ENCODE data around the gene CHRNB2. TPM values are rescaled to one million over a fixed set of nuclear protein-coding genes. Genes with fewer than 3 reads are reported as not detected.

CHRNB2 gene
- polyA plus RNA-seq, 1 donor (not counting 4 experiments of a cell fraction or from before 2014, with no cell fraction given) = 0.09 TPM

- Histone ChIP-seq H3K36me3 (ENCODE audit: control insufficient read depth in 2 of 2, extremely low read depth in 1 of 2, insufficient read depth in 2 of 2, low read length in 2 of 2) (peaks cover 12 to 23% of the 10 kb centered on the region in 2 experiments), H3K9ac (ENCODE audit: control insufficient read depth, extremely low read depth, insufficient read depth, low read length) (no peak overlapping the region), H3K4me3 (ENCODE audit: control insufficient read depth in 2 of 3, extremely low read depth in 1 of 3, insufficient read depth in 2 of 3, low read depth in 1 of 3, low read length in 3 of 3) (no peak overlapping the region), H3K4me2 (ENCODE audit: control insufficient read depth, extremely low read depth, insufficient read depth, low read depth, low read length) (no peak overlapping the region), H3K4me1 (ENCODE audit: control insufficient read depth, extremely low read depth, insufficient read depth, low read length) (no peaks in the 10 kb centered on the region), H2AFZ (ENCODE audit: control insufficient read depth, low read length) (no peak overlapping the region), H3K9me3 (ENCODE audit: control insufficient read depth, low read depth, low read length) (no peaks in the 10 kb centered on the region), H3K27me3 (ENCODE audit: control insufficient read depth, extremely low read depth, insufficient read depth, low read length) (no peaks in the 10 kb centered on the region), H3K79me2 (ENCODE audit: control insufficient read depth, insufficient read depth, low read length) (no peaks in the 10 kb centered on the region), H3K9me1 (ENCODE audit: control insufficient read depth, extremely low read depth, insufficient read depth, low read length) (no peaks in the 10 kb centered on the region), H4K20me1 (ENCODE audit: control insufficient read depth, extremely low read depth, insufficient read depth, low read length) (no peaks in the 10 kb centered on the region), H3K27ac (ENCODE audit: control insufficient read depth, insufficient read depth, low read length) (no peak overlapping the region)
- TF ChIP-seq CTCF (optimal IDR thresholded peaks at IDR 0.05 in 1 of 3, IDR thresholded peaks at IDR 0.05 in 1 of 3, conservative IDR thresholded peaks at IDR 0.05 in 1 of 3; ENCODE audit: extremely low read depth in 1 of 3, insufficient read depth in 2 of 3, low read length in 3 of 3) (no peak), EZH2 (IDR thresholded peaks at IDR 0.05; ENCODE audit: low read length) (no peak)
- DNase-seq (ENCODE audit: low read depth, low spot score) (no peak), FAIRE-seq (no peak)
- dilution Hi-C loops (cut with MboI; ENCODE audit: extremely low pct_ligation_motif_present, low sequenced_read_pairs) = no loop called here
These were observed 8.5 kb downstream of the CHRNB2 start for GRCh38 chr1:154575951-154576566.

- Histone ChIP-seq H4K20me1 (ENCODE audit: control insufficient read depth, extremely low read depth, insufficient read depth, low read length) (no peaks in the 10 kb centered on the region), H3K36me3 (ENCODE audit: control insufficient read depth in 2 of 2, extremely low read depth in 1 of 2, insufficient read depth in 2 of 2, low read length in 2 of 2) (peaks cover 17 to 29% of the 10 kb centered on the region in 2 experiments), H3K4me2 (ENCODE audit: control insufficient read depth, extremely low read depth, insufficient read depth, low read depth, low read length) (no peak overlapping the region), H3K9ac (ENCODE audit: control insufficient read depth, extremely low read depth, insufficient read depth, low read length) (no peak overlapping the region), H2AFZ (ENCODE audit: control insufficient read depth, low read length) (no peak overlapping the region), H3K9me1 (ENCODE audit: control insufficient read depth, extremely low read depth, insufficient read depth, low read length) (no peaks in the 10 kb centered on the region), H3K4me1 (ENCODE audit: control insufficient read depth, extremely low read depth, insufficient read depth, low read length) (no peaks in the 10 kb centered on the region), H3K9me3 (ENCODE audit: control insufficient read depth, low read depth, low read length) (no peaks in the 10 kb centered on the region), H3K4me3 (ENCODE audit: control insufficient read depth in 2 of 3, extremely low read depth in 1 of 3, insufficient read depth in 2 of 3, low read depth in 1 of 3, low read length in 3 of 3) (no peak overlapping the region), H3K27me3 (ENCODE audit: control insufficient read depth, extremely low read depth, insufficient read depth, low read length) (no peaks in the 10 kb centered on the region), H3K27ac (ENCODE audit: control insufficient read depth, insufficient read depth, low read length) (no peak overlapping the region), H3K79me2 (ENCODE audit: control insufficient read depth, insufficient read depth, low read length) (no peaks in the 10 kb centered on the region)
- TF ChIP-seq EZH2 (IDR thresholded peaks at IDR 0.05; ENCODE audit: low read length) = no peak
- no peak for TF ChIP-seq CTCF (optimal IDR thresholded peaks at IDR 0.05 in 1 of 3, IDR thresholded peaks at IDR 0.05 in 1 of 3, conservative IDR thresholded peaks at IDR 0.05 in 1 of 3; ENCODE audit: extremely low read depth in 1 of 3, insufficient read depth in 2 of 3, low read length in 3 of 3)
- no peak for FAIRE-seq
- no peak for DNase-seq (ENCODE audit: low read depth, low spot score)
- dilution Hi-C loops (cut with MboI; ENCODE audit: extremely low pct_ligation_motif_present, low sequenced_read_pairs) = no loop called here
These were observed 9.9 kb downstream of the CHRNB2 start for GRCh38 chr1:154577346-154578057.
